Kidney tubule cell (primary cell): ENCODE data around the gene SLC5A6.
"Not testable (repeated sequence)": the region's sequence is repeated elsewhere in the genome, so short reads cannot be mapped to it uniquely, and the experiment has no call there.

Source experiments
- DNase-seq: peaks from one replicate; pipeline ENCODE4 v3.0.0-alpha.2; 2018; ENCODE audit warnings: low spot score

The SLC5A6 gene

GRCh38 chr2:27204566-27204965 is 7.5 kb downstream of the SLC5A6 start:
- DNase-seq, result no peak

DNA sequence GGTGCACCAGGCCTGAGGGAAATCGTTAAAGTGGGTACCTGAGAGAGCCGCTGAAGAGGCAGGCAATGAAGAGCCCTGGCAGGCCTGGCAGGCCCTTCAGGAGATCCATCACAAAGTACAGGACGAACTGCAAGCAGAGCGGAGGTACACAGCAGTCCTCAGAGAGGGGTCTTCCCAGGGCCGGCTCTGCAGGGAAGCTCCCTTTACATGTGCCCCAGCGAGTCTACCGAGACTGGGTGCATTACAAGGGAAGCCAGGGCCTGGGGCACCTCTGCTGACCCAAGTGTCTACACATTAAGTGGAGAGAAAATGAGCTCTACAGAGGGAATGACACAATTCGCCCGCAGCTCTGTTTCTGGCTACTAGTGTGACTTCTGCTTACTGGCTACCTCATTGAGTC is 8.3 kb downstream of the SLC5A6 start:
- no peak for DNase-seq

- DNase-seq, result peak; percentile 78
Measured at GRCh38 chr2:27202854-27203253, 9.2 kb downstream of the SLC5A6 start.

GRCh38 chr2:27201675-27202074 is 10.4 kb downstream of the SLC5A6 start:
- DNase-seq, result no peak

GRCh38 chr2:27199241-27199640 is 12.8 kb downstream of the SLC5A6 start:
- no peak for DNase-seq

DNA sequence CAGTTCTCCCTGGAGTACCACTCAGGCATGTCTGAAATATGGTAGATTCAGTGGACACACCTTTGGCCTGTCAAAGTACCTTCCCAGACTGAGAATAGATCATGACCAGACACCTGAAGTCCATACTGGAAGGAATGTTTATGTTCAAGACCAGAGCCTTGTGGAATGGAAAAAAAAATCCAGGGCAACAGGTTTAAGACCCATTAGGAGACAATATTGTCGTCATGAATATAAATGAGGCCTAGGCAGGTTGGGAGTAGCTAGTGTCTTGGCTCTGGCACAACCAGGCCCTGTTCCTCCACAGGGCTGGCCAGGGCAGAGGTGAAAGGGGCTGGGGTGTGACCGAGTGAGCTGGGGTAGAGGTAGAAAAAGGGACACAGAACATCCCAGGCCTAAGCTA is 13.4 kb downstream of the SLC5A6 start:
- DNase-seq, result no peak

- not testable (repeated sequence) for DNase-seq
Measured at GRCh38 chr2:27198068-27198467, 14.0 kb downstream of the SLC5A6 start.

DNA sequence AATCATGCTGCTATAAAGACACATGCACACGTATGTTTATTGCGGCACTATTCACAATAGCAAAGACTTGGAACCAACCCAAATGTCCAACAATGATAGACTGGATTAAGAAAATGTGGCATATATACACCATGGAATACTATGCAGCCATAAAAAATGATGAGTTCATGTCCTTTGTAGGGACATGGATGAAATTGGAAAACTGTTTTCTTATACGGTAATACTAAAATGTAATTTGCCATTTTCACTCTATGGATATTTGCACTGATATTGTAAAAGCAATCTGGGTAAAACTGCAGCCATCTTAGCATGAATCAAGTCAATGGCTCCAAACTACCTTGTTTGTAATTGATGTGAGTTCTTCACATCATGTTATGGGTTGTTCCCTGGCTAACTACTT is 16.3 kb downstream of the SLC5A6 start:
- not testable (repeated sequence) for DNase-seq

DNA sequence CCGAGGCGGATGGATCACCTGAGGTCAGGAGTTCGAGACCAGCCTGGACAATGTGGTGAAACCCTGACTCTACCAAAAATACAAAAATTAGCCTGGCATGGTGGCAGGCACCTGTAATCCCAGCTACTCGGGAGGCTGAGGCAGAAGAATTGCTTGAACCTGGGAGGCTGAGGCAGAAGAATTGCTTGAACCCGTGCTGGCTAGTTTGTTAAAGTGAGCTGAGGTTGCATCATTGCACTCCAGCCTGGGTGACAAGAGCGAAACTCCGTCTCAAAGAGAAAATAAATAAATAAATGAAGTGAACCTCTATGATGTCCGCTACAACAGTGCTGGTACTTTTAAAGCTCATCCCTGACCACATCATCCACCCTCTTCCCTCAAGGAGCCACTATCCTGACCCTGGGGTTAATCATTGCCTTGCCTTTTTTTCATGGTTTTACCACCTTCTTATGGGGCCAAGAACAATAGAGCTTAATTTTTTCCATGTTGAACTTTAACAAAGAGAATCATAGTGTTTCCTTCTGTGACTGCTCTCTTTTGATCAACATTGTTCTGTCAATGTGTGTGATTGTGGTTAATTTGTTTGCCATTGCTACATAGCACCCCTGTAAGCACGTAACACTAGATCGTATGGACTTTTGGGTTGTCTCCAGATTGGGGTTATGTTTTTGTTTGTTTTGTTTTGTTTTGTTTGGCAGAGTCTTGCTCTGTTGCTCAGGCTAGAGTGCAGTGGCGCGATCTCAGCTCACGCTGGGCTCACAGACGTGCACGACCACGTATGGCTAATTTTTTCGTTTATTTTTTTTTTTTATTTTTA is 17.3 kb downstream of the SLC5A6 start:
- peak; percentile 72 for DNase-seq

GRCh38 chr2:27191070-27191829 is 20.8 kb downstream of the SLC5A6 start:
- peak; percentile 40 for DNase-seq

DNA sequence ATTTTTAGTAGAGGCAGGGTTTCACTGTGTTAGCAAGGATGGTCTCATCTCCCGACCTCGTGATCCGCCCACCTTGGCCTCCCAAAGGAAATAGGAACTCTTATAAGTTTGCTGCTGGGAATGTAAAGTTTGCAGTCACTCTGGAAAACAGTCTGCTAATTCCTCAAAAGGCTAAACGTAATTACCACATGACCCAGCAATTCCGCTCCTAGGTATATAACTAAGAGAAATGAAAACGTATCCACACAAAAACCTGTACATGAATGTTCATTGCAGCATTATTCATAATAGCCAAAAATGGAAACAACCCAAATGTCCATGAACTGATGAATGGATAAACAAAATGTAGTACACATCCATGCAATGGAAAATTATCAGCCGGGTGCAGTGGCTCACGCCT is 22.1 kb downstream of the SLC5A6 start:
- no peak for DNase-seq

- no peak for DNase-seq
Measured at GRCh38 chr2:27186613-27187345, 25.3 kb downstream of the SLC5A6 start.

DNA sequence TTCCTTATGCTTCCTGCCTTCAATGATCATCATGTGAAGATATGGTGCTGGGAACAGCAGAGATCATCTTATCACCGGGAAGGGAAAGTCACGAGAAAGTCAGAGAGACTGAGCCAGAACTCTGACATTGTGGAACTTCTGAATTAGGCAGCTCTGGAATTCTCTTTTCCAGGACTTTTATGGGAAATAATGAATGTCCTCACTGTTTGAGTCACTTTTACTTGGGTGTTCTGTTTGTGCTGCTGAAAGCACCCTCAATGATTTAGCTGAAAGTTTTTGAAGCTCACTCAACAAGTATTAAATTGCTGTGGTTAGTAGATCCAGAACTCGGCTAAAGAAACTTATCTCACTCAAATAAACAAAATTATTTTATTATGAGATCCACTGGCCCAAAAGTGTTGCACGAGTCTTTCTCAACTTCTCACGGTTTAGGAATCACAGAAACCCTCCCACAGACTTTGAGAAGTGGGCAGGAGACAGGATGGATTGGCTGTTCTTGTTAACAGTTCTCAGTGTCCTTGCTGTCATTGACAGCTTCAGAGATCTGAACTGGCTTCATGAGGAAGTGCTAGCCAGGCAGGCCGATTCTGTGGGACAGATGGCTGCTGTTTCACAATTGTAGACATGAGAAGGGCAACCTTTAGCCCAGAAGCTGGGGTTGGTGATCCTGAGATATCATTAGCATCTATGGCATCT is 26.6 kb downstream of the SLC5A6 start:
- DNase-seq, result no peak

DNA sequence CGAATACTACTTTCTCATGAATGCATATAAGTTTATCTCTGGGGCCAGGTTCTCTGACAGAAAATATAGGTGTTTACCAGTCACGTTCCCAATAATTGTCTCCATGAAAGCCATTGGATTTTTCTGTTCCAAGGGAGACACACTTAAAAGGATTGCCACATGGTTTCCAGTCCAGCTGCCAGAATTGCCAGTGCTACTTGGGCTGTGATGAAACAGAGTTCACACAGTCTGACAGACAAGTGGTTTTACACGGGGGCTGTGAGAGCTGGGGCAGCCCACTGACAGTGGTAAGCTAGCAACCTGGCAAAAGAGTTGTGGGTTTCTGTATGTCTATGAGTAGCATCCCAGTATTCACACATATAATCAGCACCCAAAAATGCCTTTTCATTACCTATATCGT is 28.0 kb downstream of the SLC5A6 start:
- DNase-seq, result no peak

DNA sequence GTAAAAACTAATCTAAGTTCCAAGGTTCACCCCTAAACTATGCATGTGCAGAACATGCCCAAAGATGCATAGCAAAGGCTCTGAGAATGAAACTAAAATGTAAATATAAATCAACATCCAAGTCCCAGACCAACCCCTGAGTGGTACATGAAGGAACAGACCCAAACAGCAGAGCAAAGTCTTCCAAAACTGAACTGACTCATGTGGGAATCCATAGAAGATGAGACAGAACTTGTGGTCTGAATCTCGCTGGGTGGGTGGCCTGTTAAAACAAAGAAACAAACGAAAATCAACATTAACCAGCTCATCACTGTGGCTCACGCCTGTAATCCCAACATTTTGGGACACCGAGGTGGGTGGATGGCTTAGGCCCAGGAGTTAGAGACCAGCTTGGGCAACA is 29.7 kb downstream of the SLC5A6 start:
- DNase-seq, result no peak

DNA sequence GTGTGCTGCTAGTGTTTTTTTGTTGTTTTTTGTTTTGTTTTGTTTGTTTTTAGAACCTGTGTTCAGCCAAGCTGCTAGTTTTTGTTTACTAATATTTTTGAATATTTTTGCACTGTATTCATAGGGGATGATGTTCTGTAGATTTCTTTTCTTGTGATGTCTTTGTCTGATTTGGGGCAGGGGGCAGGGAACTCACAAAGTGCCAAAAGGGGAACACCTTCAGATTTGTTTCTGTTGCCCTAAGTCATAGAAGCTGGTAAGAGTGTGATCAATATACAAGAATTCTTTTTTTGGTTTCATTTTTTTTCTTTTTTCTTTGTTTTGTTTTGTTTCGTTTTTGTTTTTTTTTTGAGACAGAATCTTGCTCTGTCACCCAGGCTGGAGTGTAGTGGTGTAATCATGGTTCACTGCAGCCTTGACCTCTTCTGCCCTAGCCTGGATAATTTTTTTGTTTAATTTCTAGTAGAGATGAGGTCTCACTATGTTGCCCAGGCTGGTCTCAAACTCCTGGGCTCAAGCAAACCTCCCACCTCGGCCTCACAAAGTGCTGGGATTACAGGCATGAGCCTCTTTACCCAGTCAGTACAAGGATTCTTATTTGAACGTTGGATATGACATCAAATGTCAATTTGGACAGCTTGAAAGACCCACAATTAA is 32.6 kb downstream of the SLC5A6 start:
- no peak for DNase-seq

DNA sequence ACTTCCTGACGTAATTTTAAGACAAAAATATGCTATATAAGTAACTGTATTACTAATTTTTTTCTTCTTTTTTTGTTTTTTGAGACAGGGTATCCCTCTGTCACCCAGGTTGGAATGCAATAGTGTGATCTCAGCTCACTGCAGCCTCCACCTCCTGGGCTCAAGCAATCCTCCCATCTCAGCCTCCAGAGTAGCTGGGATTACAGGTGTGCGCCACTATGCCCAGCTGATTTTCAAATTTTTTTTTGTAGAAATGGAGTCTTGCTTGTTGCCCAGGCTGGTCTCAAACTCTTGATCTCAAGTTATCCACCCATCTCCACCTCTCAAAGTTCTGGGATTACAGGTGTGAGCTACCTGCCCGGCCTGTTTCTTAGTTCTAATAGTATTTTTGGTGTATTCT is 33.6 kb downstream of the SLC5A6 start:
- DNase-seq, result no peak

- no peak for DNase-seq
Measured at GRCh38 chr2:27177441-27178351, 34.4 kb downstream of the SLC5A6 start.

- not testable (repeated sequence) for DNase-seq
Measured at GRCh38 chr2:27175781-27176180, 36.3 kb downstream of the SLC5A6 start.

DNA sequence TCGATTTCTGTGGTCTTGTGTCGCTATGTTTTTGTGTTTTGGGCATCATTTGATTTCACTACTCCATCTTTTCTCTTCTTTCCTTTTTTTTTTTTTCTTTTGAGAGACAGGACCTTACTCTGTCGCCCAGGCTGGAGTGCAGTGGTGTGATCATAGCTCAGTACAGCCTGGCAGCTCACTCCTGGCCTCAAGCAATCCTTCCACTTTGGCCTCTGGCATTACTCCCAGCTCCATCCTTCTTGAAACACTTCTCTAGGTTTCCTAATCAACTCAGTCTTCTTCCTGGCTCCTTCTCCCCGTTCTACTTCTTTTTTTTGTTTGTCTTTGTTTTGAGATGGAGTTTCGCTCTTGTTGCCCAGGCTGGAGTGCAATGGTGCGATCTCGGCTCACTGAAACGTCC is 36.7 kb downstream of the SLC5A6 start:
- no peak for DNase-seq

GRCh38 chr2:27174638-27175037 is 37.4 kb downstream of the SLC5A6 start:
- DNase-seq, result peak; percentile 5
